Endodermal cell (in vitro differentiated cells): ENCODE results near the gene CTNNA2. TPM values are rescaled to one million over a fixed set of nuclear protein-coding genes. Genes with fewer than 3 reads are reported as not detected.

Source experiments
- DNase-seq: peaks from one replicate; pipeline ENCODE4 v3.0.0-alpha.2; 2017
- H3K27ac ChIP-seq: 2 replicates; pipeline ENCODE4 v1.5.1; 2013; ENCODE audit warnings: mild to moderate bottlenecking, low read depth, low read length, moderate library complexity
- H3K27me3 ChIP-seq: 2 replicates; pipeline ENCODE4 v1.6.1; 2013; ENCODE audit warnings: mild to moderate bottlenecking, low read length, moderate library complexity; ENCODE audit not compliant: insufficient read depth, control insufficient read depth, poor library complexity, severe bottlenecking
- H3K36me3 ChIP-seq: 2 replicates; pipeline ENCODE4 v1.7.0; 2013; ENCODE audit warnings: mild to moderate bottlenecking, low read length, moderate library complexity; ENCODE audit not compliant: control insufficient read depth, insufficient read depth
- H3K4me1 ChIP-seq: one replicate; pipeline ENCODE4 v1.7.0; 2013; ENCODE audit warnings: low read length; ENCODE audit not compliant: control insufficient read depth, insufficient read depth
- H3K4me3 ChIP-seq: 2 replicates; pipeline ENCODE4 v1.5.1; 2013; ENCODE audit warnings: mild to moderate bottlenecking, low read length, moderate library complexity
- H3K9ac ChIP-seq: 2 replicates; pipeline ENCODE4 v1.6.1; 2013; ENCODE audit warnings: mild to moderate bottlenecking, low read length, moderate library complexity; ENCODE audit not compliant: poor library complexity, severe bottlenecking; ENCODE audit errors: extremely low read depth
- H3K9me3 ChIP-seq: 2 replicates; pipeline ENCODE4 v1.6.1; 2013; ENCODE audit warnings: mild to moderate bottlenecking, low read length, moderate library complexity; ENCODE audit not compliant: control insufficient read depth
- H3K27ac Mint-ChIP-seq: 2 replicates; pipeline ENCODE4 v1.8.0; 2020; ENCODE audit warnings: mixed read lengths
- H3K27me3 Mint-ChIP-seq: 2 replicates; pipeline ENCODE4 v1.8.0; 2021; ENCODE audit warnings: mild to moderate bottlenecking, mixed read lengths; ENCODE audit not compliant: insufficient read depth
- H3K36me3 Mint-ChIP-seq: 2 replicates; pipeline ENCODE4 v1.8.0; 2020; ENCODE audit warnings: low read depth, mixed read lengths
- H3K4me1 Mint-ChIP-seq: 2 replicates; pipeline ENCODE4 v1.8.0; 2020; ENCODE audit warnings: mixed read lengths
- H3K4me3 Mint-ChIP-seq: 2 replicates; pipeline ENCODE4 v1.8.0; 2020; ENCODE audit warnings: mild to moderate bottlenecking, moderate library complexity, mixed read lengths
- H3K9me3 Mint-ChIP-seq: 2 replicates; pipeline ENCODE4 v1.8.0; 2020; ENCODE audit warnings: mild to moderate bottlenecking, mixed read lengths
- CTCF ChIP-seq: fragments of 200-600 bp; sonication (generic); conservative IDR thresholded peaks from 2 replicates; pipeline ENCODE4 v1.5.0; 2021; ENCODE audit warnings: antibody characterized with exemption, mild to moderate bottlenecking
- WGBS, 2 experiments: methylation state at CpG; one replicate each; pipeline versions ENCODE4 v1.1.5 to v1.1.7; 2013; ENCODE audit warnings: missing lambda C conversion rate in 2 of 2, mixed read lengths in 1 of 2; ENCODE audit not compliant: insufficient coverage in 1 of 2, insufficient read length in 1 of 2; 5-methylcytosine and 5-hydroxymethylcytosine counted together
- total RNA-seq, 2 donors: library from RNA; stranded (reverse); fragmentation: NEBNext Ultra II Directional in 1 of 2; extraction: Animal tissue kit (Norgen Biotek cat#: 25700) in 1 of 2; gene quantifications; 2 replicates in 1 of 2; 3 replicates in 1 of 2; pipeline ENCODE4 v1.2.1, GENCODE V29; 2021

The CTNNA2 gene
- total RNA-seq, 2 donors from 2014 or later, result 7.7 to 9.8 TPM

- DNase-seq, result no peak
- TF ChIP-seq CTCF, result no peak
- Mint-ChIP-seq H3K36me3 (no peaks in the 10 kb centered on the region), H3K27ac (no peak overlapping the region), H3K4me3 (no peak overlapping the region), H3K27me3 (no peaks in the 10 kb centered on the region), H3K9me3 (no peaks in the 10 kb centered on the region), H3K4me1 (peaks cover 37% of the 10 kb centered on the region)
- WGBS, 2 experiments, result 93% methylated on average over 5 of the region's 5 CpGs; no CpG with 5 or more reads in 1 of the 2 experiments
- no peaks in the 10 kb centered on the region for H3K36me3 ChIP-seq
- H3K4me1 ChIP-seq, result peaks cover 6% of the 10 kb centered on the region
- H3K27me3 ChIP-seq, result no peaks in the 10 kb centered on the region
- no peak overlapping the region for H3K27ac ChIP-seq
- H3K4me3 ChIP-seq, result no peak overlapping the region
- H3K9ac ChIP-seq, result no peak overlapping the region
- H3K9me3 ChIP-seq, result peaks cover 5% of the 10 kb centered on the region
These were observed 677.3 kb downstream of the CTNNA2 start for GRCh38 chr2:80190166-80190565.

- Histone ChIP-seq H3K36me3 (no peaks in the 10 kb centered on the region), H3K9ac (no peak overlapping the region), H3K4me1 (peaks cover 6% of the 10 kb centered on the region), H3K27me3 (no peaks in the 10 kb centered on the region), H3K4me3 (no peak overlapping the region), H3K9me3 (peaks cover under 1% of the 10 kb centered on the region), H3K27ac (no peak overlapping the region)
- no peak for TF ChIP-seq CTCF
- Mint-ChIP-seq H3K4me1 (peaks cover 46% of the 10 kb centered on the region), H3K4me3 (peak overlapping the region; percentile 14), H3K27me3 (no peaks in the 10 kb centered on the region), H3K27ac (peak overlapping the region; percentile 91), H3K9me3 (no peaks in the 10 kb centered on the region), H3K36me3 (no peaks in the 10 kb centered on the region)
- DNase-seq, result no peak
These were observed 680.7 kb downstream of the CTNNA2 start for GRCh38 chr2:80193566-80193965.

- Histone ChIP-seq H3K4me3 (no peak overlapping the region), H3K9ac (no peak overlapping the region), H3K27me3 (no peaks in the 10 kb centered on the region), H3K9me3 (no peaks in the 10 kb centered on the region), H3K36me3 (no peaks in the 10 kb centered on the region), H3K27ac (no peak overlapping the region), H3K4me1 (peaks cover 9% of the 10 kb centered on the region)
- Mint-ChIP-seq H3K27ac (no peak overlapping the region), H3K9me3 (no peaks in the 10 kb centered on the region), H3K4me1 (peaks cover 54% of the 10 kb centered on the region), H3K36me3 (no peaks in the 10 kb centered on the region), H3K4me3 (no peak overlapping the region), H3K27me3 (no peaks in the 10 kb centered on the region)
- 80 to 89% methylated on average over 1 to 2 of the region's 2 CpGs for WGBS, 2 experiments
- no peak for TF ChIP-seq CTCF
- DNase-seq, result no peak
These were observed 682.2 kb downstream of the CTNNA2 start for GRCh38 chr2:80195034-80195433.
